Stimulated activated naive CD8-positive, alpha-beta T cell treated with anti-CD3 and anti-CD28 coated beads, Interleukin-15, Interleukin-2, amounts not matched to agents 100 ng/mL and 50 ng/mL, for 24 hours (primary cell): ENCODE measurements around the gene PARD6A.

Experiments used
- H3K27ac Mint-ChIP-seq: one replicate; pipeline ENCODE4 v1.8.0; 2021; ENCODE audit warnings: mild to moderate bottlenecking, mixed read lengths
- H3K27me3 Mint-ChIP-seq: one replicate; pipeline ENCODE4 v1.8.0; 2021; ENCODE audit warnings: mixed read lengths
- H3K36me3 Mint-ChIP-seq: one replicate; pipeline ENCODE4 v1.8.0; 2021; ENCODE audit warnings: low read depth, mixed read lengths
- H3K4me1 Mint-ChIP-seq: one replicate; pipeline ENCODE4 v1.8.0; 2021; ENCODE audit warnings: low read depth, mixed read lengths
- H3K4me3 Mint-ChIP-seq: one replicate; pipeline ENCODE4 v1.8.0; 2021; ENCODE audit warnings: mild to moderate bottlenecking, mixed read lengths
- H3K9me3 Mint-ChIP-seq: one replicate; pipeline ENCODE4 v1.8.0; 2021; ENCODE audit warnings: mixed read lengths

The PARD6A gene

GRCh38 chr16:67660564-67661028 lies at the start of gene PARD6A:
PARD6A (plus strand) TSS chr16:67660960; CDS start chr16:67661039, 79 bp downstream.
- peaks cover 17% of the 10 kb centered on the region for H3K4me1 Mint-ChIP-seq
- H3K27me3 Mint-ChIP-seq = no peaks in the 10 kb centered on the region
- H3K27ac Mint-ChIP-seq = peak within 1 kb of the TSS; percentile 92

GRCh38 chr16:67613808-67614207 lies 47.0 kb upstream of the PARD6A start:
- no peaks in the 10 kb centered on the region for H3K4me1 Mint-ChIP-seq
- no peaks in the 10 kb centered on the region for H3K9me3 Mint-ChIP-seq
- H3K27ac Mint-ChIP-seq = no peak overlapping the region
- H3K36me3 Mint-ChIP-seq = peaks cover 44% of the 10 kb centered on the region
- no peak overlapping the region for H3K4me3 Mint-ChIP-seq
- H3K27me3 Mint-ChIP-seq = no peaks in the 10 kb centered on the region

More at GRCh38 chr16:67660564-67661028, at the start of gene PARD6A:
- no peaks in the 10 kb centered on the region for H3K9me3 Mint-ChIP-seq
- H3K36me3 Mint-ChIP-seq = peaks cover 3% of the 10 kb centered on the region
- peak within 1 kb of the TSS; percentile 88 for H3K4me3 Mint-ChIP-seq

GRCh38 chr16:67628216-67628615 lies 32.5 kb upstream of the PARD6A start:
- Mint-ChIP-seq H3K27ac (no peak overlapping the region), H3K36me3 (peaks cover 61% of the 10 kb centered on the region), H3K4me1 (no peaks in the 10 kb centered on the region), H3K27me3 (no peaks in the 10 kb centered on the region), H3K9me3 (no peaks in the 10 kb centered on the region), H3K4me3 (no peak overlapping the region)

- Mint-ChIP-seq H3K36me3 (peaks cover 59% of the 10 kb centered on the region), H3K9me3 (no peaks in the 10 kb centered on the region), H3K27ac (no peak overlapping the region)
Observed at GRCh38 chr16:67632415-67633172, 28.2 kb upstream of the PARD6A start.

GRCh38 chr16:67636713-67637112 lies 24.0 kb upstream of the PARD6A start:
- Mint-ChIP-seq H3K9me3 (no peaks in the 10 kb centered on the region), H3K36me3 (peaks cover 43% of the 10 kb centered on the region), H3K27me3 (no peaks in the 10 kb centered on the region), H3K4me3 (no peak overlapping the region), H3K4me1 (no peaks in the 10 kb centered on the region), H3K27ac (no peak overlapping the region)

More at GRCh38 chr16:67632415-67633172, 28.2 kb upstream of the PARD6A start:
- Mint-ChIP-seq H3K27me3 (no peaks in the 10 kb centered on the region), H3K4me1 (no peaks in the 10 kb centered on the region), H3K4me3 (no peak overlapping the region)

- Mint-ChIP-seq H3K4me1 (no peaks in the 10 kb centered on the region), H3K27me3 (no peaks in the 10 kb centered on the region), H3K27ac (no peak overlapping the region), H3K4me3 (no peak overlapping the region), H3K36me3 (peaks cover 34% of the 10 kb centered on the region), H3K9me3 (no peaks in the 10 kb centered on the region)
Observed at GRCh38 chr16:67637625-67638024, 23.1 kb upstream of the PARD6A start.

GRCh38 chr16:67641779-67642708 lies 18.7 kb upstream of the PARD6A start:
- peak overlapping the region; percentile 23 for H3K27ac Mint-ChIP-seq
- H3K27me3 Mint-ChIP-seq = no peaks in the 10 kb centered on the region
- peaks cover 15% of the 10 kb centered on the region for H3K36me3 Mint-ChIP-seq
- H3K9me3 Mint-ChIP-seq = no peaks in the 10 kb centered on the region
- no peak overlapping the region for H3K4me3 Mint-ChIP-seq
- H3K4me1 Mint-ChIP-seq = peaks cover 8% of the 10 kb centered on the region

- H3K4me3 Mint-ChIP-seq = peak overlapping the region; percentile 81
- H3K27me3 Mint-ChIP-seq = no peaks in the 10 kb centered on the region
- no peaks in the 10 kb centered on the region for H3K9me3 Mint-ChIP-seq
- H3K4me1 Mint-ChIP-seq = peaks cover 8% of the 10 kb centered on the region
- peaks cover 6% of the 10 kb centered on the region for H3K36me3 Mint-ChIP-seq
- peak overlapping the region; percentile 61 for H3K27ac Mint-ChIP-seq
Observed at GRCh38 chr16:67644038-67644437, 16.7 kb upstream of the PARD6A start.

GRCh38 chr16:67645397-67646121 lies 15.2 kb upstream of the PARD6A start:
- Mint-ChIP-seq H3K27ac (peak overlapping the region; percentile 91), H3K4me3 (peak overlapping the region; percentile 85), H3K36me3 (peaks cover 11% of the 10 kb centered on the region), H3K4me1 (peaks cover 8% of the 10 kb centered on the region), H3K9me3 (no peaks in the 10 kb centered on the region), H3K27me3 (no peaks in the 10 kb centered on the region)

- H3K27ac Mint-ChIP-seq = no peak overlapping the region
- H3K4me1 Mint-ChIP-seq = peaks cover 8% of the 10 kb centered on the region
- H3K4me3 Mint-ChIP-seq = no peak overlapping the region
- no peaks in the 10 kb centered on the region for H3K27me3 Mint-ChIP-seq
- no peaks in the 10 kb centered on the region for H3K9me3 Mint-ChIP-seq
- peaks cover 23% of the 10 kb centered on the region for H3K36me3 Mint-ChIP-seq
Observed at GRCh38 chr16:67647111-67647651, 13.6 kb upstream of the PARD6A start.

GRCh38 chr16:67647681-67648080 lies 13.1 kb upstream of the PARD6A start:
- Mint-ChIP-seq H3K27me3 (no peaks in the 10 kb centered on the region), H3K4me1 (peaks cover 8% of the 10 kb centered on the region), H3K27ac (no peak overlapping the region), H3K4me3 (no peak overlapping the region), H3K9me3 (no peaks in the 10 kb centered on the region), H3K36me3 (peaks cover 25% of the 10 kb centered on the region)

- H3K9me3 Mint-ChIP-seq = no peaks in the 10 kb centered on the region
- H3K27ac Mint-ChIP-seq = no peak overlapping the region
- H3K4me3 Mint-ChIP-seq = no peak overlapping the region
- peaks cover 25% of the 10 kb centered on the region for H3K36me3 Mint-ChIP-seq
- peaks cover 8% of the 10 kb centered on the region for H3K4me1 Mint-ChIP-seq
- H3K27me3 Mint-ChIP-seq = no peaks in the 10 kb centered on the region
Observed at GRCh38 chr16:67648088-67648763, 12.5 kb upstream of the PARD6A start.

- Mint-ChIP-seq H3K9me3 (no peaks in the 10 kb centered on the region), H3K4me3 (no peak overlapping the region), H3K27me3 (no peaks in the 10 kb centered on the region), H3K36me3 (peaks cover 25% of the 10 kb centered on the region), H3K27ac (no peak overlapping the region), H3K4me1 (peaks cover 8% of the 10 kb centered on the region)
Observed at GRCh38 chr16:67648764-67649407, 11.9 kb upstream of the PARD6A start.
